22Rv1 (cell line): ENCODE measurements around the gene GARIN5B.
A peak's percentile ranks its signal among the peaks of the same experiment; 100 is the strongest.

Experiments
- CTCF ChIP-seq: fragments of 450-650 bp; IDR thresholded peaks from 2 replicates; pipeline ENCODE4 v1.5.1; 2017; ENCODE audit warnings: mild to moderate bottlenecking
- ZFX ChIP-seq: fragments of 450-650 bp; IDR thresholded peaks from 2 replicates; pipeline ENCODE4 v1.6.1; 2017; ENCODE audit warnings: antibody characterized with exemption, borderline replicate concordance

- TF ChIP-seq CTCF, result peak; percentile 0; the same call in 1 of the 2 replicates
- no peak for TF ChIP-seq ZFX
These were observed 21.3 kb upstream of the GARIN5B start, which contains the start of gene TMEM238 for GRCh38 chr19:55384131-55384919.
